ENCODE results near the gene ENPEP.

ENPEP gene

GRCh38 chr4:110610940-110611831 lies 135.2 kb downstream of the ENPEP start:
- Histone ChIP-seq H3K9me3 (peaks cover 6% of the 10 kb centered on the region), H3K27me3 (peaks cover 90% of the 10 kb centered on the region), H3K36me3 (no peaks in the 10 kb centered on the region), H3K4me3 (ENCODE audit: low read depth in 1 of 2, low read length in 1 of 2) (no peak overlapping the region), H3K27ac (no peak overlapping the region), H3K4me1 (ENCODE audit: control insufficient read depth in 1 of 2, insufficient read depth in 1 of 2, low read depth in 1 of 2, low read length in 1 of 2) (no peaks in the 10 kb centered on the region)
- TF ChIP-seq CTCF (IDR thresholded peaks at IDR 0.05), result no peak

- Histone ChIP-seq H3K27ac (no peak overlapping the region), H3K27me3 (peaks cover 98% of the 10 kb centered on the region), H3K4me3 (ENCODE audit: low read depth in 1 of 2, low read length in 1 of 2) (no peak overlapping the region), H3K4me1 (ENCODE audit: control insufficient read depth in 1 of 2, insufficient read depth in 1 of 2, low read depth in 1 of 2, low read length in 1 of 2) (no peaks in the 10 kb centered on the region), H3K36me3 (no peaks in the 10 kb centered on the region), H3K9me3 (peaks cover 6% of the 10 kb centered on the region)
- no peak for TF ChIP-seq CTCF (IDR thresholded peaks at IDR 0.05)
Observed at GRCh38 chr4:110611968-110612447, 136.1 kb downstream of the ENPEP start.

GRCh38 chr4:110612631-110613269 lies 136.8 kb downstream of the ENPEP start:
- no peak overlapping the region for H3K4me3 ChIP-seq (ENCODE audit: low read depth in 1 of 2, low read length in 1 of 2)
- no peaks in the 10 kb centered on the region for H3K36me3 ChIP-seq
- no peak for TF ChIP-seq CTCF (IDR thresholded peaks at IDR 0.05)
- no peak overlapping the region for H3K27ac ChIP-seq
- H3K9me3 ChIP-seq, result peaks cover 6% of the 10 kb centered on the region
- H3K4me1 ChIP-seq (ENCODE audit: control insufficient read depth in 1 of 2, insufficient read depth in 1 of 2, low read depth in 1 of 2, low read length in 1 of 2), result no peaks in the 10 kb centered on the region
- H3K27me3 ChIP-seq, result peaks cover 100% of the 10 kb centered on the region

GRCh38 chr4:110613745-110614144 lies 137.8 kb downstream of the ENPEP start:
- Histone ChIP-seq H3K4me3 (ENCODE audit: low read depth in 1 of 2, low read length in 1 of 2) (no peak overlapping the region), H3K36me3 (no peaks in the 10 kb centered on the region), H3K4me1 (ENCODE audit: control insufficient read depth in 1 of 2, insufficient read depth in 1 of 2, low read depth in 1 of 2, low read length in 1 of 2) (no peaks in the 10 kb centered on the region), H3K27ac (no peak overlapping the region), H3K27me3 (peaks cover 100% of the 10 kb centered on the region), H3K9me3 (peaks cover 6% of the 10 kb centered on the region)
- no peak for TF ChIP-seq CTCF (IDR thresholded peaks at IDR 0.05)

- no peaks in the 10 kb centered on the region for H3K4me1 ChIP-seq (ENCODE audit: control insufficient read depth in 1 of 2, insufficient read depth in 1 of 2, low read depth in 1 of 2, low read length in 1 of 2)
- H3K27ac ChIP-seq, result no peak overlapping the region
- peaks cover 100% of the 10 kb centered on the region for H3K27me3 ChIP-seq
- no peak overlapping the region for H3K4me3 ChIP-seq (ENCODE audit: low read depth in 1 of 2, low read length in 1 of 2)
- no peaks in the 10 kb centered on the region for H3K36me3 ChIP-seq
- no peak for TF ChIP-seq CTCF (IDR thresholded peaks at IDR 0.05)
- H3K9me3 ChIP-seq, result peaks cover 6% of the 10 kb centered on the region
Observed at GRCh38 chr4:110614173-110614963, 138.4 kb downstream of the ENPEP start.
